Smooth muscle cell (in vitro differentiated cells): ENCODE results near the gene TARS3. TPM values are rescaled to one million over a fixed set of nuclear protein-coding genes. Genes with fewer than 3 reads are reported as not detected.

Experiments
- DNase-seq: peaks from one replicate; lab custom pipeline; 2025; ENCODE audit not compliant: unreplicated experiment; lab: John Stamatoyannopoulos, UW
- H2AFZ ChIP-seq: fragments of 200-600 bp; sonication (generic); 2 replicates; pipeline ENCODE4 v1.6.0; 2016; ENCODE audit warnings: antibody characterized with exemption, low read depth, mild to moderate bottlenecking
- H3F3A ChIP-seq: fragments of 200-600 bp; sonication (generic); 2 replicates; pipeline ENCODE4 v1.6.0; 2017; ENCODE audit warnings: antibody characterized with exemption, low read depth
- H3K27ac ChIP-seq: fragments of 200-600 bp; sonication (generic); 2 replicates; pipeline ENCODE4 v1.5.1; 2016; ENCODE audit warnings: low read depth, mild to moderate bottlenecking
- H3K27me3 ChIP-seq: fragments of 200-600 bp; sonication (generic); 2 replicates; pipeline ENCODE4 v1.6.1; 2016; ENCODE audit warnings: low read depth, mild to moderate bottlenecking
- H3K36me3 ChIP-seq: fragments of 200-600 bp; sonication (generic); 2 replicates; pipeline ENCODE4 v1.5.1; 2016; ENCODE audit warnings: low read depth
- H3K4me1 ChIP-seq: fragments of 200-600 bp; sonication (generic); 2 replicates; pipeline ENCODE4 v1.5.1; 2016; ENCODE audit warnings: low read depth
- H3K4me2 ChIP-seq: fragments of 200-600 bp; sonication (generic); 2 replicates; pipeline ENCODE4 v1.6.0; 2016; ENCODE audit warnings: mild to moderate bottlenecking
- H3K4me3 ChIP-seq: fragments of 200-600 bp; sonication (generic); 2 replicates; pipeline ENCODE4 v1.5.1; 2016; ENCODE audit warnings: mild to moderate bottlenecking
- H3K79me2 ChIP-seq: fragments of 200-600 bp; sonication (generic); 2 replicates; pipeline ENCODE4 v1.6.0; 2016; ENCODE audit warnings: low read depth, mild to moderate bottlenecking
- H3K9ac ChIP-seq: fragments of 200-600 bp; sonication (generic); 2 replicates; pipeline ENCODE4 v1.6.0; 2016; ENCODE audit warnings: low read depth
- H3K9me3 ChIP-seq: fragments of 200-600 bp; sonication (generic); replicated peaks from 2 replicates; pipeline ENCODE4 v1.5.1; 2016; ENCODE audit warnings: low read depth
- H4K20me1 ChIP-seq: fragments of 200-600 bp; sonication (generic); 2 replicates; pipeline ENCODE4 v1.6.0; 2016; ENCODE audit warnings: low read depth
- WGBS: methylation state at CpG from one replicate; pipeline ENCODE4 v1.1.7; 2016; ENCODE audit warnings: low lambda C conversion rate; 5-methylcytosine and 5-hydroxymethylcytosine counted together
- polyA plus RNA-seq: library from polyadenylated mRNA; unstranded; fragments of >200 nt; fragmentation: Nextera tagmentation; extraction: Ambion mirVana; gene quantifications from 2 replicates; pipeline ENCODE4 v1.2.1, GENCODE V29; 2016
- total RNA-seq: library from RNA; depleted of rRNA; stranded (reverse); fragments of >200 nt; gene quantifications from 2 replicates; pipeline ENCODE4 v1.2.3, GENCODE V29; 2014
- TF ChIP-seq, protein P1 (sequence below): fragments of 200-600 bp; sonication (generic); IDR thresholded peaks from 2 replicates; pipeline ENCODE4 v1.5.1; 2017; ENCODE audit warnings: borderline replicate concordance, mild to moderate bottlenecking, antibody characterized with exemption; ENCODE audit not compliant: insufficient read depth, poor library complexity, severe bottlenecking

Gene TARS3
- total and polyA plus RNA-seq, 2 experiments from 2014 or later = 20.0 to 23.0 TPM

DNA sequence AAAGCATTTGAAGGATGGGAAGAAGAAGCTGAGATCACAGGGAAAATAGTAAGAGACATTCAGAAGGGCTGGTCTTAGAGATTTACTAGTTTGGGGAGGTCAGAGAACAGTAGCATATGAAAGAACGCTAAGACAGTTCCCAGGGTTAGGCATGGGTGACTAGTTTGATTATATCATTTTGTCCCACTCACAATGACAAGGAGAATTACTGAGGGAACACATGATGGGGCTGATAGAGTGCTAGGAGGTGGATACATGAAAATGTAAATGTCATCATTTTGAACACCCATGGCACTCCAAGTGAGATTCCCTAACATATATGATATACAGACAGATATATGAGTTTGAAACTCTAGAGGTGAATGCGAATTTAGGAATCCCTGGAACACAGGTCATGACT lies 9.3 kb upstream of the TARS3 start:
- Histone ChIP-seq H4K20me1 (no peaks in the 10 kb centered on the region), H3K79me2 (peaks cover 5% of the 10 kb centered on the region), H3F3A (no peaks in the 10 kb centered on the region), H3K4me3 (no peak overlapping the region), H3K9me3 (no peaks in the 10 kb centered on the region), H3K4me2 (no peak overlapping the region), H3K4me1 (no peaks in the 10 kb centered on the region), H3K9ac (no peak overlapping the region), H3K36me3 (no peaks in the 10 kb centered on the region), H3K27me3 (no peaks in the 10 kb centered on the region), H3K27ac (no peak overlapping the region), H2AFZ (no peak overlapping the region)
- DNase-seq = no peak
- TF ChIP-seq, protein P1, sequence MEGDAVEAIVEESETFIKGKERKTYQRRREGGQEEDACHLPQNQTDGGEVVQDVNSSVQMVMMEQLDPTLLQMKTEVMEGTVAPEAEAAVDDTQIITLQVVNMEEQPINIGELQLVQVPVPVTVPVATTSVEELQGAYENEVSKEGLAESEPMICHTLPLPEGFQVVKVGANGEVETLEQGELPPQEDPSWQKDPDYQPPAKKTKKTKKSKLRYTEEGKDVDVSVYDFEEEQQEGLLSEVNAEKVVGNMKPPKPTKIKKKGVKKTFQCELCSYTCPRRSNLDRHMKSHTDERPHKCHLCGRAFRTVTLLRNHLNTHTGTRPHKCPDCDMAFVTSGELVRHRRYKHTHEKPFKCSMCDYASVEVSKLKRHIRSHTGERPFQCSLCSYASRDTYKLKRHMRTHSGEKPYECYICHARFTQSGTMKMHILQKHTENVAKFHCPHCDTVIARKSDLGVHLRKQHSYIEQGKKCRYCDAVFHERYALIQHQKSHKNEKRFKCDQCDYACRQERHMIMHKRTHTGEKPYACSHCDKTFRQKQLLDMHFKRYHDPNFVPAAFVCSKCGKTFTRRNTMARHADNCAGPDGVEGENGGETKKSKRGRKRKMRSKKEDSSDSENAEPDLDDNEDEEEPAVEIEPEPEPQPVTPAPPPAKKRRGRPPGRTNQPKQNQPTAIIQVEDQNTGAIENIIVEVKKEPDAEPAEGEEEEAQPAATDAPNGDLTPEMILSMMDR = no peak
- WGBS = 88% methylated on average over 2 of the region's 2 CpGs

DNA sequence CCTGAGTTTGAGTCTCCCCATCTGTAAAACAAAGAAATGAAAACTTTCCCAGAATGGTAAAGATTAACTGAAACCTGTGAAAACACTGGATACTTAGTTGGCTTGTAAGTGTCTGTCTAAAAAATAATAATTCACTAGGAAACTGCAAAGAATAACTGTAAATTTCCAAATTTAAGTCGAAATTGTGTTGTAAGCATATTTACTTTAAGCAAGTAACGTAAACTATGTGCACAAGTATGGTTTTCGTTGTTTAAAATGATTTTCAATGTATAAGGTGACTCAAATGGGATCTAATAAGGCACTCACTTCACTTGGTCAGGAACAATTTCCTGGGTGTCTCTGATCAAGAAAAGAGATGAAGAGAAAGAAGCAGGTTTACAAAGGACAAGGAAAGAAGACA lies 8.5 kb upstream of the TARS3 start:
- Histone ChIP-seq H3K4me2 (no peak overlapping the region), H4K20me1 (no peaks in the 10 kb centered on the region), H3K4me1 (no peaks in the 10 kb centered on the region), H3K27me3 (no peaks in the 10 kb centered on the region), H3K9me3 (no peaks in the 10 kb centered on the region), H3K79me2 (peaks cover 2% of the 10 kb centered on the region), H3K9ac (no peak overlapping the region), H3F3A (no peaks in the 10 kb centered on the region), H3K27ac (no peak overlapping the region), H3K4me3 (no peak overlapping the region), H3K36me3 (no peaks in the 10 kb centered on the region), H2AFZ (no peak overlapping the region)
- WGBS = 95% methylated on average over 3 of the region's 3 CpGs
- no peak for DNase-seq
- TF ChIP-seq, protein P1 = no peak

DNA sequence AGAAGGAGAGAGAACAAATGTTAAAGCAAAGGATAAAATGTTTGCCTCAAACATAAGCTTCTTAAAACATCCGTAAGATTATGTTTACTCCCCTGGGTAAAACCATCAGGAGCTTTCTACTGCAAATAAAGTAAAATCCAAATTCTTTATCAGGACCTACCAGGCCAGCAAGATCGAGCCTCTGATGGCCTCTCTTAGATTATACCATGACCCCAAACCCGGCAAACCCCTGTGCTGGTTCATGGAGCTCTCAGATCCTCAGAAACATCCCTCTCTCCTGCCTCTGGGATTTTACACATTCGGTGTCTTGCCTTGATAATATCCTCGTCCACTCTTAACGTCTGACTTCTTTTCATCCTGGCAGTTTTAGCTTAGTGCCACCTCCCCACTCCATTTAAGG lies 7.5 kb upstream of the TARS3 start:
- 72% methylated on average over 6 of the region's 6 CpGs for WGBS
- H3K9me3 ChIP-seq = no peaks in the 10 kb centered on the region
- H3K9ac ChIP-seq = no peak overlapping the region
- H3K4me3 ChIP-seq = no peak overlapping the region
- H3F3A ChIP-seq = no peaks in the 10 kb centered on the region
- no peak for DNase-seq
- H3K4me1 ChIP-seq = no peaks in the 10 kb centered on the region
- no peak overlapping the region for H3K27ac ChIP-seq
- peaks cover 2% of the 10 kb centered on the region for H3K79me2 ChIP-seq
- TF ChIP-seq, protein P1 = no peak
- H3K27me3 ChIP-seq = no peaks in the 10 kb centered on the region
- no peak overlapping the region for H2AFZ ChIP-seq
- no peak overlapping the region for H3K4me2 ChIP-seq
- H3K36me3 ChIP-seq = no peaks in the 10 kb centered on the region
- no peaks in the 10 kb centered on the region for H4K20me1 ChIP-seq

DNA sequence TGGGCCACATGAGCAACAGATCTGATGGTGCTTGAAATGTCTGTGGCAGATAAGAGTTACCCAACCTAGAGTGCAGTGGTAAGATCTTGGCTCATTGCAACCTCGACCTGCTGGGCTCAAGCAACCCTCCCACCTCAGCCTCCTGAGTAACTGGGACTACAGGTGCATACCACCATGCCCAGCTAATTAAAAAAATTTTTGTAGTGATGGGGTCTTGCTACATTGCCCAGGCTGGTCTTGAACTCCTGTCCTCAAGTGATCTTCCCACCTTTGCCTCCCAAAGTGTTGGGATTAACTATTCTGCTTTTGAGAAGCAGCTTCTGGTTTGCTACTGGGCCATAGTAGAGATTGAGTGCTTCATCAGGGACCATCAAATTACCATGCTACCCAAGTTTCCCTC lies 2.9 kb upstream of the TARS3 start:
- TF ChIP-seq, protein P1 = no peak
- Histone ChIP-seq H3K79me2 (peaks cover 8% of the 10 kb centered on the region), H4K20me1 (peaks cover 7% of the 10 kb centered on the region), H3K36me3 (no peaks in the 10 kb centered on the region), H3F3A (no peaks in the 10 kb centered on the region), H3K27ac (no peak overlapping the region), H3K4me2 (no peak overlapping the region), H3K4me3 (no peak overlapping the region), H3K9ac (no peak overlapping the region), H3K9me3 (no peaks in the 10 kb centered on the region), H2AFZ (no peak overlapping the region), H3K27me3 (no peaks in the 10 kb centered on the region), H3K4me1 (peaks cover 11% of the 10 kb centered on the region)
- no peak for DNase-seq
- 72% methylated on average over 1 of the region's 1 CpG for WGBS
